NCI-H2107 treated with DMSO at 0.1 percent for 48 hours (cell line): ENCODE results near the gene ARFGEF2.
"Not testable (repeated sequence)": the region's sequence is repeated elsewhere in the genome, so short reads cannot be mapped to it uniquely, and the experiment has no call there.

Experiments
- DNase-seq: peaks from one replicate; lab custom pipeline; 2025; ENCODE audit not compliant: unreplicated experiment; lab: John Stamatoyannopoulos, UW

The ARFGEF2 gene

DNA sequence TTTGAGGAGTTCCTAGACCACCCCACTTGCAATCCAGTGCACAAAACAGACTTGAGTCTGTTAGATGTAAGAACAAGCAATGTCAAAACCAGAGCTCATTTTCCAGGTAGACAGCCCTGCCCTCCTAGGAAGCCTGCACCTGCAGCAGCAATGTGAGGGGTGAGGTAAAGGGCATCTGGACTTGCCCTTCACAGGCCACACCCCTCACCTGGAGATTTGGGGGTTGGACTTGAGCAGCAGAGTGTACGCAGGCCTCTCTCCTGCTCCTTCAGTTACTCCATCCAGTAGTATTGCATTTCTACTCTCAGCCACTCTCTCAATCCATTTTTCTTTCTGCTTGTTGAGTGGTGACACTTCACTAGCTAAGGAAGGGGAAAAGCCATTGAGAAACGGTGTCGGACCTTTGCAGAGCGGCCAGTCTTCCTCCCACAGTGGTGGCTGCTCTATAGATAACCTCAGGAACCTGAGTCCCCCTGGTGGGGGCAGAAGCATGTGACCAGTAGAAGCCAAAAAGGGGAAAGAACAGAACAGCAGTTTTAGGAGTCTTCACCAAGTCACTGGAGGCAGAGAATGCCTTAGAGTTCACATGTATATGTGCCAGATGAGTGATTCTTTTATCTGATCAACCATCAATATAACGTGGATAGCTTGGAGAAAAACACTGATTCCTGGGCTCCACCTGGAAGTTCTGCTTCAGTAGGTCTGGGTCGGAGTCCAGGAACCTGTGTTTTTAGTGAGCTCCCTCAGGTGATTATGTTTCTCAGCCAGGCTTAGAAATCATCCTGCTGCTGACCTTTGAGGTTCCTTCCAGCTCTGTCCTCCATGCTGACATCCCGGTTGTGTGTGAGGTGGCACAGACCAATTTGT is 28.0 kb downstream of the ARFGEF2 start:
- no peak for DNase-seq

DNA sequence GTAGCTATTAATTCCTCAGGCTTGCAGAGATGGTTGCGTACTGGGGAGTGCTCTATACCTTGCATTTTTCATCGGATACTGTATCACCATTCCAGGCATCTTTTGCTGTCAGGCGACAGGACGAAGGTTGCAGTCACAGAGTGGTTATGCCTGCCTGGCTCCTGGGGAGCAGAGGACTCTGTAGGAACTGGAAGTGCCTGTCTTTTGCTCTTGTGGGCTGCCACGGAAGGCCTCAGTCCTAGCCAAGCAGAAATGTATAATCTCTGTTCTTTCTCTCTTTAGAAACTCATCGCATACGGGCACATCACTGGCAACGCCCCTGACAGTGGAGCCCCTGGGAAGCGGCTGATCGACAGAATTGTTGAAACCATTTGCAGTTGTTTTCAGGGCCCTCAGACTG is 29.5 kb downstream of the ARFGEF2 start:
- no peak for DNase-seq

GRCh38 chr20:48951646-48952045 is 30.1 kb downstream of the ARFGEF2 start:
- no peak for DNase-seq

- no peak for DNase-seq
Observed at GRCh38 chr20:48952656-48953055, 31.1 kb downstream of the ARFGEF2 start.

DNA sequence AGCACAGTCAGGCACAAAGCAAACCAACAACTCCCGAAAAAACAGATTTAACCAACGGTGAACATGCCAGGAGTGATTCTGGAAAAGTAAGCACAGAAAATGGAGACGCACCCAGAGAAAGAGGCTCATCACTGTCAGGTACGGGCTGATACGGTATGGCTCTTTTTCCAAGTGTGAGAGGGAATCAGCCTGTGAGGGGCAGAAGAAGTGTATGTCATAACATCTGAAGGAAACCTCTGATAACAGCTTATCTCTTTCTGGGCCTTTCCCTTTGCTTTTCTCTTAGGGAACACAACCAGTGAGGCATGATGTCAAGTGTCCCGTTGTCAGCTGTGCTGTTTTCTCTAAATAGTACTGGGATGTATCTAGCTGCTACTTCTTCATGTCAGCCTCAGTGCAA is 32.1 kb downstream of the ARFGEF2 start:
- DNase-seq, result no peak

DNA sequence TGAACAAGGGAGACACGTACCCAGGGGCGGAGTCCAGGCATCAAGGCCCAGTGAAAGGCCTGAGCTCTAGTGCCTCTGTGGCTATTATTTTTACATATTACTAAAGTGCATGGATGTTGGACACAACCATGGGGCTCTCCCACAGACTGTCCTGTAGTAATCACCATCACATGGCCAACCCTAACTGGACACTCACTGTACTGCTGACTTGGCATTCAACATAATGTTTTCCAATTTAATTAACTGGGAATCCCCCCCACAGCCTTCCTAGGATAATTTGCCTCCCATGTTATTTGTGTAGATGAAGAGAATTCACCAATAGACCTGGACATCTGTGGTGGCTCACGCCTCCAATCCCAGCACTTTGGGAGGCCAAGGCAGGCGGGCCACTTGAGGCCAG is 34.5 kb downstream of the ARFGEF2 start:
- DNase-seq, result no peak

DNA sequence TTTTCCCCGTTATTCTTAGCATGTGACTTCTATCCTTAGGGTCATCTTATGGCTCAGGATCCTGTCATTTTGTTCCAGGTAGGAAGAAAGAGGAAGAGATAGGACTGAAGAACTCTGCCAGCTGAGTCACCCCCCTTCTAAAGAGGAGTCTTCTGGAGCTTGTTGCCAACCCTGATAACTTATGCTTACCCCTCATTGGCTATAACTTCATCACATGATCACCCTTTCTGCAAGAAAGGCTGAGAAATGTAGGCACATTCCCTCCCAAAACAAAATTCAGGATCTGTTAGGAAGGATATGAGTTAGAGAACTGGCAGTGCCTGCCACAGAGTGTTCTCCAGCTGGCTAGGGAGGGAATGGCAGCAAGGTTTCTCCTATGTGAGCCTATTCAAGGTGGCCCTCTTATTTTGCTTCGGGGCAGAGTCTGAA is 35.6 kb downstream of the ARFGEF2 start:
- DNase-seq, result no peak

- DNase-seq, result no peak
Observed at GRCh38 chr20:48957533-48957932, 36.0 kb downstream of the ARFGEF2 start.

- no peak for DNase-seq
Observed at GRCh38 chr20:48958743-48959142, 37.2 kb downstream of the ARFGEF2 start.

- DNase-seq, result no peak
Observed at GRCh38 chr20:48959899-48960550, 38.5 kb downstream of the ARFGEF2 start.

GRCh38 chr20:48962421-48962820 is 40.9 kb downstream of the ARFGEF2 start:
- DNase-seq, result no peak

DNA sequence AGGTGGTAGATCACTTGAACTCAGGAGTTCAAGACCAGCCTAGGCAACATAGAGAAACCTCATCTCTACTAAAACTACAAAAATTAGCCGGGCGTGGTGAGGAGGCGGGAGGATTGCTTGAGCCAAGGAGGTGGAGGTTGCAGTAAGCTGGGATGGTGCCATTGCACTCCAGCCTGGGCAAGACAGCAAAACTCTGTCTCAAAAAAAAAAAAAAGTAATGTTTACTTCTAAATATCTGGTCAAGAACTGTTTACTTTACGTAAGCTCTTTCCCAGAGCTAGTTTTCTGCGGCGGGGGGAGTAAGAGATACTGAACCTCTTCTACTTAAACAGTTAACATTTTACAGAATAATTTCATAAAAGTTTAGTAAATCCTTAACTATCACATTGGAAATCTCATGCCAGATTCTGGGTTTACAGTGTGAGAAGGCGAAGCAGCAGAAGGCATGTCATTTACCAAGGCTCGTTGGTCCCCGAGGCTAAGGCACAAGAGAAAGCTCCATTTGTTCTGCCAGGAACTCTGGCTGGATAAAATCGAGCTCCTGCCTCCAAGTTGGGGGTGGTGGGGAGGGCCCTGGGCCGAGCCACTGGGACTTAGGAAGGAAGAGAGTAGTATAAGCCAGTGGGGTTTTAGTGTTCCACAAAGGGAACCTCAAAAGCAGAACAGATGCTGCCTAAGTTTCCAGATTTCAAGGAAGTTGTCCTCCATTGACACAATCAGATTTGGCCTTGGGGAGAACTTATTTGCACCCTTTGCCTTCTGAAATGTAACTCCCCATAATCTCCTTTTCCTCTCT is 41.7 kb downstream of the ARFGEF2 start:
- no peak for DNase-seq

DNA sequence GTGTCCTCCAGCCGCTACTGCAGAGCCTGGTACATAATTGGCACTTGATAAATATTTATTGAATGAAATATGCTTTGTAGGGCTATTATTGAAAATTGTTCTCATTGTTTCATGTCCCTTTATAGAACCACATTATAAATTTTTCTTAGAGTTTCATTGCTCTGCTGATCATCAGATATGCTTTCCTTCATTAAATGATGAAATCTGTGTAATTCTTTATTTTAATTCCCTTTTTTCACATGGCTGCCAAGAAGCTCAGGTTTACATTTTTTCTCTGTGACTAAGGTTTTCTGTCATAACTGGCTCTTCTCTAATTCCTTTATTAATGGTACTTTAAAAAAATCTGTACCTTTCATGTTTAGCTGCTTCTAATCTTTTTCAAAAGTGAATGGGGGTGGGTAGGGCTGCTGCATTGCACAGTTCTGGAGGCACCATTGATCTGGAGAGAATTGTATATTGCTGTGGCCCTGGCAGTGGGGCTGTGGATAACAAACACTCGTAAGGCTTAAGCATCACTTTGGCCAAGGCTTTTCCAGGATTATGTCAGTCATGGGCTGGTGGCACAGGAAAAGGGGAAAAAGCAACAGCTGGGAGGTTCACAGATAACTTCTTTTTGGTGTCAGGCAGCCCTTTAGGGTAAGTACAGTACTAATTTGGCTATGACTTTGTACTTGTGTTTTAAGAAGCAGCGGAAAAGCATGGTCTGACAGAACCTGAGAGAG is 43.8 kb downstream of the ARFGEF2 start:
- no peak for DNase-seq

DNA sequence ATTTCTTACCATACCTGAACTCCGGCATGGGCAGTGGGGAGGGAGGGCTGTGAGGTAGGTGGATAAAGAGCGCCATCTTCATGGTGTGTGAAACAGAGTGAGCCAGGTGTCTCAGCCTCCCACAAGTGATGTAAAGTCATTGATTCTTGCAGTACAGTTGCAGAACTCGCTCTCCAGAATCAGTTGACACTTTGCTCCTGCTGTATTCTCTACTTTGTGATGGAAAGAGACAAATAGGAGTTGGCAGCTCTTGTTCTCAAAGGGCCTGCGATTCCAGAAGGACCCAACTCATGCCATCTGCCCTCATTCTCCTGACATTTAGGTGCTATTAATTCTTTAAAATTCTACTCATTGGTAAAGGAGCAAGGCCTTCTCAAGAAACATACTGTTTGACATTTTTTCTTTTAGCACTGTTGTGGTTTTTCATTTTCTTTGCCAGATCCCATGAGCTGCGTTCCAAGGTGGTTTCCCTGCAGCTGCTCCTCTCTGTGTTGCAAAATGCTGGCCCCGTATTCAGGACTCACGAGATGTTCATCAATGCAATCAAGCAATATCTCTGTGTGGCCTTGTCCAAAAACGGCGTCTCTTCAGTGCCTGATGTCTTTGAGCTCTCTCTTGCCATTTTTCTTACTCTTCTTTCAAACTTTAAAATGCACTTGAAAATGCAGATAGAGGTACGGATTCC is 49.3 kb downstream of the ARFGEF2 start:
- no peak for DNase-seq

DNA sequence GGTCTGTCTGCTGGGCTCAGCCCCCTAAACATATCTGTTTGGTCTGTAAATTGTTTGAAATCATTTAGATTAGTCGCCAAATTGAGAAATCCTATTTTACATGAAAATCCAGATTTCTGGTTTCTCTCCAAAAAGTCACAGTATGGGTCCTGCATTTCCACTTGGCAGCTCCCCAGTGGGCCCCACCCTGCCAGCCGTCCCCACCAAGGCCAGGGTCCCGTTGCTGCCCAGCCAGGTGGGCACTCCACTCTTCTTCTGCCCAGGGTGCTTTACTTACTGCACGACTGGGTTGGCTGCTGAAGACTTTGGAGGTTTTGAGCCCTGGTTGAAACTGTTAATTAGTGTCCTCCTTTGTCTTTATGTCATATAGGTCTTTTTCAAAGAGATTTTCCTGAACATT is 50.4 kb downstream of the ARFGEF2 start:
- no peak for DNase-seq

- no peak for DNase-seq
Observed at GRCh38 chr20:48972816-48973215, 51.3 kb downstream of the ARFGEF2 start.

GRCh38 chr20:48975955-48976354 is 54.4 kb downstream of the ARFGEF2 start:
- DNase-seq, result no peak

- DNase-seq, result not testable (repeated sequence)
Observed at GRCh38 chr20:48979980-48980379, 58.5 kb downstream of the ARFGEF2 start.

- DNase-seq, result no peak
Observed at GRCh38 chr20:48983423-48984400, 62.2 kb downstream of the ARFGEF2 start.
